Naive thymus-derived CD4-positive, alpha-beta T cell (primary cell): ENCODE data around the gene ESPL1. TPM values are rescaled to one million over a fixed set of nuclear protein-coding genes. Genes with fewer than 3 reads are reported as not detected.

Source experiments
- ATAC-seq: fragments of 150-1000 bp; cut with Tn5 transposase; 2 replicates; pipeline ENCODE4 v1.10.0; 2021; ENCODE audit warnings: mild to moderate bottlenecking, moderate library complexity
- CTCF ChIA-PET: fragments of 350-600 bp; sonication (Branson Sonifier 250); formaldehyde crosslinking; loops from one replicate; lab custom pipeline; 2021; ENCODE audit warnings: antibody characterized with exemption; lab: Charles Lee
- POLR2A ChIA-PET: fragments of 350-600 bp; sonication (Branson Sonifier 250); formaldehyde crosslinking; loops from one replicate; lab custom pipeline; 2021; ENCODE audit warnings: antibody characterized with exemption, inconsistent platforms; lab: Charles Lee
- DNase-seq, 9 donors: peaks; one replicate each; pipeline versions ENCODE4 v3.0.0 to v3.0.0-alpha.2; 2020 to 2022; ENCODE audit warnings: mixed read lengths in 1 of 9
- H3K27ac ChIP-seq: one replicate; pipeline ENCODE4 v1.7.0; 2013; ENCODE audit warnings: mild to moderate bottlenecking, low read depth, low read length, moderate library complexity
- H3K27me3 ChIP-seq, 2 donors: one replicate each; pipeline ENCODE4 v1.7.0; 2013; ENCODE audit warnings: low read length in 2 of 2, mild to moderate bottlenecking in 2 of 2, moderate library complexity in 2 of 2; ENCODE audit not compliant: control insufficient read depth in 2 of 2, insufficient read depth in 2 of 2
- H3K36me3 ChIP-seq, 3 experiments: 1 replicate in 2 of 3; 2 replicates in 1 of 3; pipeline ENCODE4 v1.7.0; 2013; ENCODE audit warnings: low read length in 3 of 3, mild to moderate bottlenecking in 3 of 3, moderate library complexity in 1 of 3; ENCODE audit not compliant: insufficient read depth in 3 of 3, control insufficient read depth in 2 of 3
- H3K4me1 ChIP-seq, 2 donors: one replicate each; pipeline ENCODE4 v1.7.0; 2013; ENCODE audit warnings: low read length in 2 of 2, mild to moderate bottlenecking in 2 of 2, moderate library complexity in 1 of 2; ENCODE audit not compliant: control insufficient read depth in 2 of 2, insufficient read depth in 2 of 2
- H3K4me3 ChIP-seq: 2 replicates; pipeline ENCODE4 v1.7.0; 2013; ENCODE audit warnings: mild to moderate bottlenecking, low read length
- H3K9me3 ChIP-seq, 3 experiments: 1 replicate in 2 of 3; 2 replicates in 1 of 3; pipeline ENCODE4 v1.7.0; 2013; ENCODE audit warnings: low read length in 3 of 3; ENCODE audit not compliant: control insufficient read depth in 2 of 3
- H3K27ac Mint-ChIP-seq, 9 donors: one replicate each; pipeline ENCODE4 v1.8.0; 2020 to 2022; ENCODE audit warnings: mixed read lengths in 9 of 9, mild to moderate bottlenecking in 8 of 9, moderate library complexity in 5 of 9, inconsistent platforms in 2 of 9
- H3K27me3 Mint-ChIP-seq, 5 donors: one replicate each; pipeline ENCODE4 v1.8.0; 2021 to 2022; ENCODE audit warnings: mixed read lengths in 5 of 5, mild to moderate bottlenecking in 1 of 5
- H3K36me3 Mint-ChIP-seq, 5 donors: one replicate each; pipeline ENCODE4 v1.8.0; 2020 to 2022; ENCODE audit warnings: mixed read lengths in 5 of 5, mild to moderate bottlenecking in 3 of 5, inconsistent platforms in 1 of 5
- H3K4me1 Mint-ChIP-seq, 7 donors: one replicate each; pipeline ENCODE4 v1.8.0; 2020 to 2022; ENCODE audit warnings: mixed read lengths in 7 of 7, mild to moderate bottlenecking in 3 of 7, inconsistent platforms in 1 of 7
- H3K4me3 Mint-ChIP-seq, 10 donors: one replicate each; pipeline ENCODE4 v1.8.0; 2020 to 2022; ENCODE audit warnings: mild to moderate bottlenecking in 10 of 10, mixed read lengths in 10 of 10, moderate library complexity in 6 of 10, inconsistent platforms in 2 of 10
- H3K9me3 Mint-ChIP-seq, 11 donors: one replicate each; pipeline ENCODE4 v1.8.0; 2020 to 2022; ENCODE audit warnings: mixed read lengths in 11 of 11, mild to moderate bottlenecking in 4 of 11, inconsistent platforms in 1 of 11, moderate library complexity in 1 of 11
- intact Hi-C, 2 donors: fragments of 100-400 bp; cut with micrococcal nuclease; formaldehyde crosslinking; loops; one replicate each; pipeline ENCODE4 v1.15.1; 2023
- polyA plus RNA-seq, 2 donors: library from polyadenylated mRNA; unstranded; fragments of 300-500 nt; fragmentation: Illumina TruSeq; gene quantifications; one replicate each; pipeline ENCODE4 v1.2.3, GENCODE V29; 2021
- total RNA-seq, 6 experiments: library from RNA in 5 of 6; stranded (reverse) in 5 of 6; gene quantifications; 1 replicate in 5 of 6; 2 replicates in 1 of 6; pipeline ENCODE4 v1.2.3 and lab custom pipeline; 2021 to 2026

ESPL1 gene
- total and polyA plus RNA-seq, 7 experiments from 2014 or later = 0.08 to 65.4 (median 1.1) TPM; not detected in 2

- H3K4me3 Mint-ChIP-seq = peak overlapping the region; percentile 94 to 99 (median 96)
- peaks cover 25 to 31% of the 10 kb centered on the region in 2 donors for H3K4me1 ChIP-seq
- POLR2A ChIA-PET = interaction anchor here (0.6 to 4.6 kb wide), 21 partner anchors 10 to 273 kb away, joined by 3 to 81 read pairs (median 3); partner anchors contain the start of genes ESPL1, MYG1, PFDN5 and SP1
- no peaks in the 10 kb centered on the region for H3K27me3 ChIP-seq
- CTCF ChIA-PET = interaction anchor here (0.5 to 8.6 kb wide), 27 partner anchors 10 to 275 kb away, joined by 3 to 90 read pairs (median 4); partner anchors contain the start of genes MYG1, PFDN5 and SP1
- H3K27ac ChIP-seq = peak overlapping the region; percentile 73
- peaks cover 23 to 44% (median 41%) of the 10 kb centered on the region in 7 donors for H3K4me1 Mint-ChIP-seq
- H3K27me3 Mint-ChIP-seq = no peaks in the 10 kb centered on the region
- peaks cover 0 to 31% (median 3%) of the 10 kb centered on the region in 3 experiments for H3K36me3 ChIP-seq
- peaks cover 5 to 16% (median 9%) of the 10 kb centered on the region in 5 donors for H3K36me3 Mint-ChIP-seq
- intact Hi-C loops = loop anchor here (1.0 to 5.0 kb wide), 16 partner anchors 21 to 407 kb away; partner anchors contain the start of genes CALCOCO1 (in 2 of the 2), CSAD (in 2 of the 2), ESPL1 (in 2 of the 2) and MYG1 (in 2 of the 2)
- peak overlapping the region; percentile 94 to 98 (median 94) for H3K27ac Mint-ChIP-seq
- no peaks in the 10 kb centered on the region for H3K9me3 ChIP-seq
- ATAC-seq (no peak), DNase-seq (peak in 1 of 9 donors; percentile 8)
- H3K9me3 Mint-ChIP-seq = peaks cover 0 to 1% (median 0%) of the 10 kb centered on the region in 11 donors
- H3K4me3 ChIP-seq = peak overlapping the region; percentile 98
Measured at GRCh38 chr12:53320352-53321195, 52.5 kb downstream of the ESPL1 start.

- Mint-ChIP-seq H3K4me3 (peak overlapping the region; percentile 87 to 97 (median 95)), H3K27ac (peak overlapping the region; percentile 88 to 98 (median 94)), H3K36me3 (peaks cover 0 to 1% (median 0%) of the 10 kb centered on the region in 5 donors), H3K4me1 (peaks cover 25 to 49% (median 43%) of the 10 kb centered on the region in 7 donors), H3K9me3 (no peaks in the 10 kb centered on the region), H3K27me3 (peaks cover 0 to 13% (median 0%) of the 10 kb centered on the region in 5 donors)
- ChIA-PET POLR2A (interaction anchor here (0.7 to 6.2 kb wide), 19 partner anchors 11 to 318 kb away, joined by 3 to 52 read pairs (median 4); partner anchors contain the start of genes CSAD, EIF4B, MYG1 and PFDN5), CTCF (interaction anchor here (0.5 to 8.6 kb wide), 19 partner anchors 21 to 344 kb away, joined by 3 to 90 read pairs (median 4); partner anchors contain the start of genes MYG1 and PFDN5)
- ATAC-seq (peak; percentile 35), DNase-seq (peak; percentile 24 to 70 (median 66))
- peak overlapping the region; percentile 78 for H3K4me3 ChIP-seq
- H3K9me3 ChIP-seq = no peaks in the 10 kb centered on the region
- H3K36me3 ChIP-seq = peaks cover 0 to 3% (median 0%) of the 10 kb centered on the region in 3 experiments
- peak overlapping the region; percentile 82 for H3K27ac ChIP-seq
- intact Hi-C loops = loop anchor here (1.0 to 5.0 kb wide), 9 partner anchors 21 to 403 kb away; partner anchors contain the start of genes EIF4B (in 2 of the 2), CALCOCO1 (in 1 of the 2) and SP1 (in 1 of the 2)
- H3K4me1 ChIP-seq = peaks cover 25 to 37% of the 10 kb centered on the region in 2 donors
- no peaks in the 10 kb centered on the region for H3K27me3 ChIP-seq
Measured at GRCh38 chr12:53324113-53324778, 56.1 kb downstream of the ESPL1 start.

- Histone ChIP-seq H3K9me3 (no peaks in the 10 kb centered on the region), H3K27ac (peak overlapping the region; percentile 82), H3K27me3 (no peaks in the 10 kb centered on the region), H3K36me3 (no peaks in the 10 kb centered on the region), H3K4me1 (peaks cover 25 to 37% of the 10 kb centered on the region in 2 donors), H3K4me3 (peak overlapping the region; percentile 78)
- CTCF ChIA-PET = interaction anchor here (0.7 to 8.6 kb wide), 8 partner anchors 20 to 345 kb away, joined by 3 to 90 read pairs (median 4); no protein-coding TSS in a partner anchor
- peak overlapping the region; percentile 88 to 98 (median 94) for H3K27ac Mint-ChIP-seq
- ATAC-seq (peak; percentile 71), DNase-seq (peak; percentile 60 to 91 (median 69))
- intact Hi-C loops = loop anchor here (1.0 to 5.0 kb wide), 9 partner anchors 20 to 402 kb away; partner anchors contain the start of genes EIF4B (in 2 of the 2), CALCOCO1 (in 1 of the 2) and SP1 (in 1 of the 2)
- no peaks in the 10 kb centered on the region for H3K9me3 Mint-ChIP-seq
- no peaks in the 10 kb centered on the region for H3K36me3 Mint-ChIP-seq
- H3K4me1 Mint-ChIP-seq = peaks cover 24 to 47% (median 43%) of the 10 kb centered on the region in 7 donors
- H3K4me3 Mint-ChIP-seq = peak overlapping the region; percentile 87 to 97 (median 95)
- POLR2A ChIA-PET = interaction anchor here (0.9 to 6.2 kb wide), 9 partner anchors 19 to 176 kb away, joined by 3 to 52 read pairs (median 8); partner anchors contain the start of genes CSAD, MYG1, PFDN5 and SP1
- peaks cover 0 to 13% (median 0%) of the 10 kb centered on the region in 5 donors for H3K27me3 Mint-ChIP-seq
Measured at GRCh38 chr12:53324779-53325510, 56.8 kb downstream of the ESPL1 start.

- ATAC-seq (no peak), DNase-seq (peak in 4 of 9 donors; percentile 14 to 33 (median 25))
- peak overlapping the region; percentile 78 for H3K4me3 ChIP-seq
- no peaks in the 10 kb centered on the region for H3K9me3 Mint-ChIP-seq
- peaks cover 19 to 32% of the 10 kb centered on the region in 2 donors for H3K4me1 ChIP-seq
- H3K27ac ChIP-seq = peak overlapping the region; percentile 82
- H3K4me3 Mint-ChIP-seq = peak overlapping the region; percentile 76 to 96 (median 87)
- peaks cover 0 to 17% (median 0%) of the 10 kb centered on the region in 5 donors for H3K27me3 Mint-ChIP-seq
- ChIA-PET POLR2A (interaction anchor here (1.0 to 6.2 kb wide), 6 partner anchors 19 to 175 kb away, joined by 4 to 52 read pairs (median 14); partner anchors contain the start of genes CSAD, MYG1, SP1 and TARBP2), CTCF (interaction anchor here (0.6 to 8.6 kb wide), 5 partner anchors 10 to 183 kb away, joined by 3 to 90 read pairs (median 4); no protein-coding TSS in a partner anchor)
- no peaks in the 10 kb centered on the region for H3K36me3 Mint-ChIP-seq
- H3K9me3 ChIP-seq = no peaks in the 10 kb centered on the region
- H3K36me3 ChIP-seq = no peaks in the 10 kb centered on the region
- no peaks in the 10 kb centered on the region for H3K27me3 ChIP-seq
- intact Hi-C loops = loop anchor here in 1 of 2 donors (2.0 kb wide), 1 partner anchor 319 kb away; the partner anchor contains the start of gene EIF4B
- H3K27ac Mint-ChIP-seq = peak overlapping the region in 5 of 9 donors; percentile 62 to 84 (median 75)
- H3K4me1 Mint-ChIP-seq = peaks cover 19 to 42% (median 36%) of the 10 kb centered on the region in 7 donors
Measured at GRCh38 chr12:53325511-53326061, 57.5 kb downstream of the ESPL1 start.
